Endometrial microvascular endothelial cells (primary cell): Measurements from ENCODE around the gene ENG. TPM values are rescaled to one million over a fixed set of nuclear protein-coding genes. Genes with fewer than 3 reads are reported as not detected.
"Not testable (repeated sequence)": the region's sequence is repeated elsewhere in the genome, so short reads cannot be mapped to it uniquely, and the experiment has no call there.

ENCODE experiments used
- in situ Hi-C: cut with HindIII; loops from 2 replicates; pipeline ENCODE4 v1.10.0; 2017; ENCODE audit warnings: low sequenced_read_pairs, low pct_unique_long_range_greater_than_20kb; ENCODE audit errors: inconsistent ontology term
- total RNA-seq: library from RNA; depleted of rRNA; stranded (reverse); fragments of >200 nt; gene quantifications from one replicate; pipeline ENCODE4 v1.2.3, GENCODE V29; 2015; ENCODE audit errors: inconsistent ontology term

ENG gene
- total RNA-seq, 1 donor from 2014 or later = 436 TPM

DNA sequence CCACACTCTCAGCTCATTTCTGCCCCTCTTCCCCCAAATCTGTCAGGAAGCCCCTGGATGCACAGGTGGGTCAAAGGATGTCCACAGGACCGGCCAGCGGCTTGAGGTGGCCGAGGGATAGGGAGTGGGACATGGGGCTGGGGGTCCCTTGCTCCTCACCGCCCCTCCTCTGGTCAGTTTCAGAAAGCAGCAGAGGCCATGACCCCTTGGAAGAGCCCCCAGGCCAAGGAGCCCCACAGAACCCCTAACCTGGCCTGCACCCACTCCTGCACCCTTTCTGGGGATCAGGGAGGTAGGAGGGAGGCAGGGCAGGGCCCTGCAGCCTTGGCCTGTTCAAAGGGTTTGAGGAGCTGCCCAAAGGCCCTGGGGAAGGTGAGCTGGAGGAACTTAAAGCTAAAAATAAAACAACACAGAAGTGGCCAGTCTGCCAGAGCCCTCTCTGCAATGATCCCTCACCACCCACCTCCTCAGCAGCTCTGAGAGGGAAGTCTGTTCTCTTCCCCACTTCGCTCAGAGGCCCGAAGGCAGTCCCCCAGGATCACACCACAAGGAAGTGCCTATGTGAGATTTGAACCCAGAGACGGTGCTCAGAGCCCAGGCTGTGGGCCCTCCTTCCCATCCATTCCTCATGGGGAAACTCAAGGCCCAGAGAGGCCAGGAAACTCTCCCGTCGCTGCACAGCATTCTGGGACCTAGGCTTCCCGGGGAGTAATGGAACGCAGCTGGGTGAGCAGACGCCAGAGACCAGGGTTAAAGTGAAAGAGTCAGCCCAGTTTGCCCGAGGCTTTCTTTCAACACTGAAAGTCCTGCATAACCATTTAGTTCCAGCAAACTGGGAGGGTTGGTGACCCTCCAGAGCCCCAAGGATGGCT, 910 bp downstream of the ENG start:
- in situ Hi-C loops = loop anchor here (25.0 kb wide), 1 partner anchor 91 kb away; no protein-coding TSS in a partner anchor

DNA sequence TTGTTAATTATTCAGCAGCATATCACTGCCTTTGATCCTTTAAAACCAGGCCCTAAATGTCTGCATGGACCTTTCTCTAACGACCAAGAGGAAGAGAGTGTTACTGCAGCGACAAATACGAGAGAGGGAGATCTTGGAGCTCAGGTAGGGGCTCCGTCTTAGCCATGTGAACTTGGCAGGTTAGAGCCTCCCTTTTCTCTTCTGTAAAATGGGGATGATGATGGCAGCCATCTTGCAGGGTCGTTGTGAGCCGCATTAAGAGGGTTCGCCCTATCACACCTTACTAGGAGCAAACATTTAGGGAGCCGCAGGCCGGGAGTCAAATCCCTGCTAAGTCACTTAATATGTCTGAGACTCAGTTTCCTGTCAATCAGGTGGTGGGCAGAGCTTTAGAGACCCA, 1.6 kb downstream of the ENG start:
- in situ Hi-C loops = loop anchor here (25.0 kb wide), 1 partner anchor 91 kb away; no protein-coding TSS in a partner anchor

DNA sequence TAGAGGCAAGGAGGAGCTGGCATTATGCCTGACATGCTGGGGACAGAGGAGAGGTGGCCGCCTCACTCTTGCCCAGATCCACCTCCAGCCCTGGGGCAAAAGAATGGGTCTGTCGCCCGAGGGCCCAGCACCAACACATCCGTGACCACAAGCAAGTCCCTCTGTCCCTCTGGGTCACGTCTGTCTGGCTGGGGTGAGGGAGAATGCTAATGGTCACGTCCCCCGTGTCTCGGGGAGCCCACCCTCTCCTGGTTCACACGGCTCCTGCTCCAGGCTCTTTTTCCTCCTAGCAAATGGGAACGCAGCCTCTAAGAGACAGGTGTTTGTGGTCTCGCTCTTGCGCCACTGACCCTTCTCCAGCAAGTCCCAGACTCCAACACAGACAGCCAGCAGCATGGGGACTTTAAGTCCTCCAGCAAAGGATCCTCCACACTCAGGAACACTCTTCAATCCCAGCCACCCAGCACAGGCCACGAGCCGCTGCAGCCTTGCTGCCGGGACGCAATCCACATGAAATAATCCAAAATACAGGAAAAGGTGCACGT, 4.1 kb downstream of the ENG start:
- in situ Hi-C loops = loop anchor here (25.0 kb wide), 1 partner anchor 88 kb away; no protein-coding TSS in a partner anchor

GRCh38 chr9:127848756-127849504, 5.5 kb downstream of the ENG start:
- in situ Hi-C loops = no loop called here

- in situ Hi-C loops = no loop called here
Measured at GRCh38 chr9:127847833-127848755, 6.4 kb downstream of the ENG start.

- in situ Hi-C loops = no loop called here
Measured at GRCh38 chr9:127847178-127847510, 7.3 kb downstream of the ENG start.

- in situ Hi-C loops = no loop called here
Measured at GRCh38 chr9:127846443-127847177, 7.8 kb downstream of the ENG start.

GRCh38 chr9:127845619-127846018, 8.8 kb downstream of the ENG start:
- in situ Hi-C loops = not testable (repeated sequence)

- in situ Hi-C loops = no loop called here
Measured at GRCh38 chr9:127844821-127845359, 9.6 kb downstream of the ENG start.

GRCh38 chr9:127841087-127841835, 13.2 kb downstream of the ENG start:
- in situ Hi-C loops = no loop called here

DNA sequence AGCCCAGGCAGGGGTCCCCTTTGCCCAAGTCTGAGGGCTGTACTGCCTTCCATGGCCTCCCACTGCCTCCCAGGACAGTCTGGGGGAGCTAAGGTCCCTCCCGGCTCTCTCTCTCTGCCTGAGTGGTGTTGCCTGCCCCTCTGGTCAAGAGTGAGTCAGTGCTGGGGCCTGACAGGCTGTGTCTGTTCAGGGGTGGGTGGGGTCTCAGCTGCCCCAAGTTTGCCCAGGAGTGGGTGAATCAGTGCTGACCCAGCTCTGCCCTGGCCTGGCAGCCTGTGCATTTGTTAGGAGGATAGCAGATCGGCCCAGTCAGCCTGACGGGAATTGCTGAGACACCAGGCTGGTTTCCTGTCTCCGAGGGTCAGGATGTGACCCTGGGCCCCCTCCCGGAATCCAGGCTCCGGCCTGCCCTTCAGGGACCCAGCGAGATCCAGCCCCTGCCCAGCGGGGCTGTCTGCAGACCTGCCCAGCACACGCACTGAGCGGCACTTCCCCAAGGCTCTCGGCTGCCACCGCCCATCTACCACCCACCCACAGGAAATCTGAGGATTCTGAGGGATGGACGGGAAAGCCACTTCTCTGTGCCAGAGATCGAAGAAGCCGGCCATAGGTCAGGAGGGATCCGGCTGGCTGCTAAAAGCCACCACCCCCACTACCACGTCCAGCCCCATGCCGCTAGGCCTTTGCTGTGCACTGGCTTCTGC, 15.9 kb downstream of the ENG start:
- in situ Hi-C loops = no loop called here

DNA sequence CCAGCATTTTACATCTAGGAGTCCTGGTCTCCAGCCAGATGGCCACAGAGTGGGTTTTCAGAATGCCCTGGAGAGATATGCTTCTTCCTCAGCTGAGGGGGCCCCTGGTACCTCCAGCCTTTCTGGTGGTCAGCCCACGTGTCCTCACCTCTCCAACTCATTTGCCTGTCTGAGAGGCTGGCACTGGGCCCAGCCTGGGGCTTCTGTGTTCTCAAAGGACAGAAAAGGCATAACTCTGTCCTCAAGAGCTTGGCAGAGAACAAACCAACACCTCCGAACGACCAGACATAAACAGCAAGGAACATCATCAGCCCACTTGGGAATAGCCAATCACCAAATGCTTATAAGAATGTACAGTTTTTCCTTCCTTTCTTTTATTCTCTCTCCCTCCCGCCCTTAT, 17.1 kb downstream of the ENG start:
- in situ Hi-C loops = no loop called here

- in situ Hi-C loops = not testable (repeated sequence)
Measured at GRCh38 chr9:127836561-127836960, 17.9 kb downstream of the ENG start.

DNA sequence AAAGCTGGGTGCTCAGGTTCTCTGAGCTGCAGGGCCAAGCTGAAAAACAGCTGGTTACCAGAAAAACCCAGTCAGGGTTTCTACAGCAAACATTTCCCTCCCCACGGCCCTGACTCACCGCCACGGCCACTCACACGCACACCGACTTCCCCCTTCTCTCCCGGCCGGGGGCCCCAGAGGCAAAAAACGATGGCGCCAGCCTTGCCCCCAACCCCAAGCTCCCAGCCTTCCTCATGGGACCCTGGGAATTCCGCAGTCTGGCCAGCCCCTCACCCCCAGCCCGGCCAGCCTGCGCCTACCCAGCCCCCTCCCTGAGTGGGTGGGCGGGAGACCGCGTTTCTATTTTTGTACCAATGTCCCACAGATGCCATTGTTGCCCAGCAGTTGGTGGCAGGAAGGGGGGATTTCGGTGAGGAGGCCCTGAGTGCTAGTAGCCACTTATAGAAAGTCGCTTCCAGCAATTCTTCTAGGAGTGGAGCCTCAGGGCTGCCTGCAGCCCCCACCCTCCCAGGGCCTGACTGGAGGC, 18.4 kb downstream of the ENG start:
- in situ Hi-C loops = no loop called here

DNA sequence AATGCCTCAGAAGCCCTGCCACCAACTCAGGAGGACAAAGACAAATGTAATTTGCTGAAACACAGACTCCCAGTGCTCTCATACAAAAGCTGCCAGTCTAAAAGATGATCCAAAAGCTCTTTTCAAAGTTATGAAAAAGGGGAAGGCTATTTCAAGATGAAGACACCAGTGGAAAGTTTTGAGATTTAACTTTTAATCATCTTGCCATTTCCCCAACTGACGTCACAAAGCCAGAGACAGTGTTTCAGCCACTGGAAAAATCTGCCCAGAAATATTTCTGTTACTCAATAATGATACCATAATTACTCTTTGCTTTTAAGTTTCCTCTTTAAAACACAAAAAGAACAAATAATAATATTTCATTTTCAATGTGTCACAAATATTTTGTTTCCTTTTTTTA, 20.9 kb downstream of the ENG start:
- in situ Hi-C loops = no loop called here

DNA sequence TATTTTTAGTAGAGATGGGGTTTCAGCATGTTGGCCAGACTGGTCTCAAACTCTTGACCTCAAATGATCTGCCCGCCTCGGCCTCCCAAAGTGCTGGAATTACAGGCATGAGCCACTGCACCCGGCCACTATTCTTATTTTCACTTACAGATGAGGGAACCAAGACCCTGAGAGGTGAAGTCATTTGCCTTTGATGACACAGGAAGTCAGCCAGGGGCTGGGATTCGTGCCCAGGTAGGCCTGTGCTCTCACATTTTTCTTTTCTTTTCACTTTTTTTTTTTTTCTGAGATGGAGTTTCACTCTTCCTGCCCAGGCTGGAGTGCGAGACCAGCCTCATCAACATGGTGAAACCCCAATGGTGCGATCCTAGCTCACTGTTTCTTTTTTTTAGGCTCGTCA, 22.2 kb downstream of the ENG start:
- in situ Hi-C loops = no loop called here
